Right ventricle myocardium superior (tissue), 1 donor: ENCODE data around the gene PDHA2. TPM values are rescaled to one million over a fixed set of nuclear protein-coding genes. Genes with fewer than 3 reads are reported as not detected.
"Not testable (repeated sequence)": the region's sequence is repeated elsewhere in the genome, so short reads cannot be mapped to it uniquely, and the experiment has no call there.

Experiments
- ATAC-seq: fragments of 200-7000 bp; cut with Tn5 transposase; one replicate; pipeline ENCODE4 v1.9.1; 2020; ENCODE audit warnings: mild to moderate bottlenecking; ENCODE audit not compliant: poor library complexity
- DNase-seq: peaks from one replicate; pipeline ENCODE4 v3.0.0-alpha.2; 2020
- intact Hi-C: fragments of 100-400 bp; cut with DNase I; formaldehyde crosslinking; loops from one replicate; pipeline ENCODE4 v1.11.2; 2022
- long read RNA-seq: library from polyadenylated mRNA; unstranded; transcript quantifications from one replicate; pipeline ENCODE4 v2.0.0, GENCODE V29; 2021
- total RNA-seq: library from RNA; stranded (reverse); fragmentation: NEBNext Ultra II Directional; extraction: Animal tissue kit (Norgen Biotek cat#: 25700); gene quantifications from one replicate; pipeline ENCODE4 v1.2.1, GENCODE V29; 2021
- donor health status: DM: no; HTN: yes; CAD: no; lungs with severe emphysema.

PDHA2 gene
- total RNA-seq, result not detected
- long read RNA-seq, result 0 reads

DNA sequence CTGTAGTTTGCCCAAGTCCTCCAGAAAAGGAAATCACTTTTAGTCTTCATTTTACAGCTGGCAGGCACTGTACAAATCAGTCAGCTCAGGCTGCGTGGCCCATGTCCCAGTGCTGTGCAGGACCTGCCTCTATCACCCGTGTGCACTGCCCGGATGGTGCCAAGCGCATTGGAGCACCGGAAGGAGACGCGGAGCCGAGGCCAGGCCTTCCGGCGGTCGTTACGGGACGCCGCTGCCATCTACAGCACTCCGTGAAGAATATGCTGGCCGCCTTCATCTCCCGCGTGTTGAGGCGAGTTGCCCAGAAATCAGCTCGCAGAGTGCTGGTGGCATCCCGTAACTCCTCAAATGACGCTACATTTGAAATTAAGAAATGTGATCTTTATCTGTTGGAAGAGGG, at the start of gene PDHA2:
PDHA2 (plus strand) TSS at position 203 of the 400 bp plus-strand sequence; CDS start at position 261, 58 bp downstream.
- DNase-seq (no peak), ATAC-seq (no peak)
- intact Hi-C loops, result no loop called here

- intact Hi-C loops, result no loop called here
- DNase-seq, result no peak
- no peak for ATAC-seq
These were observed 41.9 kb upstream of the PDHA2 start for GRCh38 chr4:95798003-95798402.

DNA sequence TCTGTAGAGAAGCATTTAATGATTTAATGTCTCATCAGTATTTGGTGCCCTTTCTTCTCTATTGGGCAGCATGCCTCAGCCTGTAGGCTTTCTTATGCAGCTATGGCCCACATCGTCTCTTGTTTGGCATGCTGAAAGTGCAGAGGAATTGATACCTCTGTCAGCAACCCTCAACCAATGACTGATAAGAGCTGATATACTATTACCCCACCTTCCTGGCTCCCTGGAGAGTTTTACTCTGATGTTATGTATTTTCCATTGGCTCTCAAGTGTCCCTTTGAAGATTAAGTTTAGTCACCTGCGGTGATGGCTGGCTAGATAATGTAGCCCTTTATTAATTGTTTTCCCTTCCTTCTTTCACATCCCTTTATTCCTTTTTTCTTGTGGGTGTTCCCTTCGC, 41.2 kb upstream of the PDHA2 start:
- no peak for ATAC-seq
- intact Hi-C loops, result no loop called here

DNA sequence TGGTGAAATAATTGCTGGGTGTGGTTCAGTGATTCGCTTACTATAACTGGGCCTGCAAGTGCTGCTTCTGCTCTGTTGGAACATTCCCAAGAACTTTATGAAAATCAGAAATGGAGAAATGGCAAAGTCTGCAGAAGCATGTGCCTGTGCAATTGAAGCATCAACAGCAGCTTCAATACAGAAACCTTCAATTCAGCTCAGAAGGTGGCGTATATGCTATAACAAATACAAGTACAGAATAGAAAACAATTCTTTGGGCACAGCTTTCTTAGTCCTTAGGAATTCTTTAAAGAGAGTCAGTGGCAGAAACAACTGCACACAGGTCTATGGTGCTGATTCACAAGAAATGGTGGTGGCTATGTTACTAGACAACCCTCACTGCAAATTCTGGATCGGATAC, 18.0 kb upstream of the PDHA2 start:
- ATAC-seq, result no peak
- intact Hi-C loops, result no loop called here
- DNase-seq, result no peak

More for the DNA sequence above, 41.2 kb upstream of the PDHA2 start:
- DNase-seq, result no peak

- no peak for DNase-seq
- ATAC-seq, result no peak
- intact Hi-C loops, result no loop called here
These were observed 14.3 kb upstream of the PDHA2 start for GRCh38 chr4:95825546-95825945.

DNA sequence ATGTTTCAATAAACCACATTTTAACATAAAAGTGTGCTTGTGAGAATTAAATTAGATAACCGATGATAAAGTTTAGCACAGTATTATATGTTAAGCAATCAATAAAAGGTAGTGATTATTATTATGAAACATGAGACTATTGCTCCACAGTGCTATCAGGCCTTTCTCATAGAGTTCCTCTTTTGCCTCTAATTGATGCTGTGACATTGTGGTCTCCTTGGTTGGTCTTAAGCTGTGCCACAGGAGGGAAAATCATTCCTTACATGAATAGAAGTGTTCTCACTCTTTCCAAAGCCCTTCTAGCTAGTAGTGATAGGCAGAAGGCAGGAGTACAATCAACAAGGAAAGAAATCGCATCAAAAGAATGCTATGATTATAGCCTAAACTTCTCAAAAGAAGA, 9.2 kb upstream of the PDHA2 start:
- no peak for DNase-seq
- intact Hi-C loops, result no loop called here
- ATAC-seq, result no peak

DNA sequence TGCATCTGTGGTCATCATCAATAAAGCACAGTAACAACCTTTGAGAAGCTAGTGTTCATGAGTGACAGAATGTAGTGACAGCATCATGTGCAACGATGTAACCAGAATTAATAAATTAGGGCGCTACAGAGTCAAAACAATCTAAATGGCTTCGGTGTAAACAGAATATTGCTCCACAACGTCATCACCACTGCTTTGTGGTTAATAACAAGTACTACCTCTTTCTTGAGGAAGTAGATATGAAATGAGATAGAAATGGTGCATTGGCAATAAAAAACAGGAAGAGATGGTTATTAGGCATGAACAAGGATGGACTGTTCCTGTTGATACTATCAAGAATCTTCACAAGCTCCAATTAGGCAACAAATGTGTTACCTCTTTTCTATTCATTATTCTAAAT, 8.7 kb upstream of the PDHA2 start:
- intact Hi-C loops, result no loop called here
- no peak for ATAC-seq
- DNase-seq, result no peak

- ATAC-seq (no peak), DNase-seq (no peak)
- intact Hi-C loops, result no loop called here
These were observed 6.1 kb upstream of the PDHA2 start for GRCh38 chr4:95833711-95834194.

- ATAC-seq (no peak), DNase-seq (no peak)
- intact Hi-C loops, result no loop called here
These were observed 4.2 kb upstream of the PDHA2 start for GRCh38 chr4:95835672-95836071.

GRCh38 chr4:95838192-95838591, 1.7 kb upstream of the PDHA2 start:
- intact Hi-C loops, result no loop called here
- peak; percentile 98 for ATAC-seq
- DNase-seq, result peak; percentile 52

GRCh38 chr4:95847908-95848460, 8.1 kb downstream of the PDHA2 start:
- intact Hi-C loops, result no loop called here
- no peak for DNase-seq
- ATAC-seq, result no peak

DNA sequence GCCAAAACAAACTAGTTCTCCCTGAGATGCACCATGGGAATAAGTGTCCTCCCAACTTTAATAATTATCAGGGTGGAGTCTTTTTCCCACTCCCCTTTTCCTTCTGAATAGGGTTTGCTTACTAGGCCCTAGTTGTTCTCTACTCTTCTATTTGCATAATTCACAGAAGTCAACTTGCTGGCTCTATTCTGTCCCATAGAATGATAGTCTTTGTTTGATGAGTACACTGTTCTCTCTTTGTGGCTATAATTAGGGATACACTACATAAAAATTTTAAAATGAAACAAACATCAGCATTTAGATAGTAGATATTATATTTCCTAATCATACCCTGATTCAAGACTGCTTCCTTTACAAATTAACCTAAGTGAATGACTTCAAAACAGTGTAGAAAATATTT, 10.3 kb downstream of the PDHA2 start:
- ATAC-seq, result no peak
- no peak for DNase-seq
- intact Hi-C loops, result no loop called here

- ATAC-seq, result no peak
- no peak for DNase-seq
- intact Hi-C loops, result no loop called here
These were observed 17.9 kb downstream of the PDHA2 start for GRCh38 chr4:95857761-95858160.

- intact Hi-C loops, result no loop called here
- DNase-seq, result no peak
- ATAC-seq, result no peak
These were observed 28.0 kb downstream of the PDHA2 start for GRCh38 chr4:95867919-95868318.

GRCh38 chr4:95869414-95869813, 29.5 kb downstream of the PDHA2 start:
- DNase-seq, intact Hi-C loops, ATAC-seq: not testable (repeated sequence)

DNA sequence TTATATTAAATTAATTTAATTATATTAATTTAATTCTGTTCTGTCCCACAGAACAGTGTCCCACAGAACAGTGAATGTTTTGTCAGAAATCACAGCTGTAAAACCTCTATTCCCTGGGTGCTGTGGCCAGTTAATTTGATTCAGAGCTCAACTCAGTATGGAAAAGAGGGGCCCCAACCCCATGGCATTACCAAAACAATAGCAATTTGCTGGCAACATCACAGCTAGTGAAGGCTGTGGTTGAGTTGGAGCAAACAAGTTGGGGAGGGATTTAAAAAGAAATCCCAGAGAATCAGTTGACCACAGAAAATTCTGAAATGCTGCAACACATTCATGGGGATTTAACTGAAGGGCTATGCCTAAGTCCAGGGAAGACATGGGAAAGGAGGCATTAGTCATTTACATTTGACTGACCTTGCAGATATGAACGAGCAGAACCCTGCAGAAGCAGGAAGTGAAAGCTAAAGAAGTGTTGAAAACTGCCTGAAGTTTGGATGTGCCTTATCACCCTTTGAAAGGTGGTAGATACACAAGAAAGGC, 30.1 kb downstream of the PDHA2 start:
- DNase-seq (no peak), ATAC-seq (no peak)
- intact Hi-C loops, result no loop called here

DNA sequence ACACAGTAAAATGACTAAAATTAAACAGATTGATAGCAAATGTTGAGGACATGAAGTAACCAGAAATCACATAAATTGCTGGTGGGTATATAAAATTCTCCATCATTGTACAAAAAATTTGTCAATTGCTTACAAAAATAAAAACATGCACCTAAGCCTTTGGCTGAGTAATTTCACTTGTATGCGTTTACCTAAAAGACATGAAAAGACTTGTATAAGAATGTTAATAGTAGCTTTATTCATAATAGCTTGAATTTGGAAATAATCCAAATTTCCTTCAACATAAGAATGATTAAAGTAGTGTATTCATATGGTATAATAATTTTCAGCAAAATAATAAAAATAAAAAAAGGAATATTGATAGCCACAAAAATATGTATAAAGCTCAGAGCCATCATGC, 37.7 kb downstream of the PDHA2 start:
- intact Hi-C loops, result no loop called here
- ATAC-seq (no peak), DNase-seq (no peak)

- ATAC-seq (no peak), DNase-seq (no peak)
- intact Hi-C loops, result no loop called here
These were observed 47.7 kb downstream of the PDHA2 start for GRCh38 chr4:95887551-95887950.

DNA sequence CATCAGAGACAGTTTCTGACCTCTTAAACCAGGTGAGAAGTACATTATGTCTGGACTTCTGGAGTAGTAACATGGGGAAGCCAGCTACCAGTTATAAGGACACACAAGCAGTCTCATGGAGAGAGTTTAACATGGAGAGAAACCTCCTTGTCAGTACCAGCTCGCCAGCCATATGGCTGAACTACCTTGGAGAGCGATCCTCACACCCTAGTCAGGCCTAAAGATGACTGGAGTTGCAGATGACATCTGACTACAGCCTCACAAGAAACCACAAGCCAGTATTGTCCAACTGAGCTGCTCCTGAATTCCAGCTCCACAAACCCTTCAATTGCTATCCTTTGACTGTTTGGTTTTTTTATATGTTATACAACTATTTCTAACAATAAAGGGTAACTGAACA, 49.8 kb downstream of the PDHA2 start:
- no peak for DNase-seq
- no peak for ATAC-seq
- intact Hi-C loops, result no loop called here
